Cardiac muscle cell (in vitro differentiated cells and primary cell): Measurements from ENCODE around the gene TMEM43. TPM values are rescaled to one million over a fixed set of nuclear protein-coding genes. Genes with fewer than 3 reads are reported as not detected.

Source experiments
- DNase-seq, 2 donors: peaks; one replicate each; pipeline versions ENCODE4 v3.0.0 to v3.0.0-alpha.2; 2010 to 2017; ENCODE audit warnings: low read depth in 1 of 2, low spot score in 1 of 2
- H3K27ac ChIP-seq: fragments of 200-600 bp; sonication (generic); 2 replicates; pipeline ENCODE4 v1.5.1; 2016
- H3K27me3 ChIP-seq: fragments of 200-600 bp; sonication (generic); 2 replicates; pipeline ENCODE4 v1.6.0; 2016; ENCODE audit warnings: control low read depth
- H3K36me3 ChIP-seq: fragments of 200-600 bp; sonication (generic); 2 replicates; pipeline ENCODE4 v1.5.1; 2016; ENCODE audit warnings: control low read depth
- H3K4me1 ChIP-seq: fragments of 200-600 bp; sonication (generic); 2 replicates; pipeline ENCODE4 v1.8.1; 2017; ENCODE audit warnings: low read depth, mild to moderate bottlenecking, mixed run types
- H3K4me3 ChIP-seq: fragments of 200-600 bp; sonication (generic); 2 replicates; pipeline ENCODE4 v1.5.1; 2016; ENCODE audit warnings: mild to moderate bottlenecking
- H3K9me3 ChIP-seq: fragments of 200-600 bp; sonication (generic); 2 replicates; pipeline ENCODE4 v1.5.1; 2017; ENCODE audit warnings: low read depth, mild to moderate bottlenecking, control low read depth
- CTCF ChIP-seq: IDR thresholded peaks from 2 replicates; pipeline ENCODE4 v1.5.1; 2012; ENCODE audit warnings: low read depth, mild to moderate bottlenecking, low read length
- polyA plus RNA-seq: library from polyadenylated mRNA; unstranded; fragments of >200 nt; fragmentation: Nextera tagmentation; extraction: Ambion mirVana; gene quantifications from 2 replicates; pipeline ENCODE4 v1.2.1, GENCODE V29; 2016
- total RNA-seq: library from RNA; depleted of rRNA; stranded (reverse); fragments of >200 nt; gene quantifications from 2 replicates; pipeline ENCODE4 v1.2.3, GENCODE V29; 2016

Gene TMEM43
- total and polyA plus RNA-seq, 2 experiments from 2014 or later: 21.5 to 27.4 TPM

- TF ChIP-seq CTCF: no peak
- H3K27me3 ChIP-seq: no peaks in the 10 kb centered on the region
- no peaks in the 10 kb centered on the region for H3K4me1 ChIP-seq
- H3K4me3 ChIP-seq: no peak overlapping the region
- peaks cover 22% of the 10 kb centered on the region for H3K36me3 ChIP-seq
- no peak for DNase-seq
- H3K27ac ChIP-seq: no peak overlapping the region
- no peaks in the 10 kb centered on the region for H3K9me3 ChIP-seq
These were observed 63.3 kb downstream of the TMEM43 start for GRCh38 chr3:14188041-14188754.

Other genes starting within 250 kb of the TMEM43 start
- not detected in 2 replicates for gene WNT7A, start 245.0 kb upstream of the TMEM43 start, total RNA-seq
- gene WNT7A, start 245.0 kb upstream of the TMEM43 start, polyA plus RNA-seq: not detected in 2 replicates
- 16.0 and 21.6 TPM in 2 replicates for gene CHCHD4, start 182 bp upstream of the TMEM43 start, total RNA-seq
- gene CHCHD4, start 182 bp upstream of the TMEM43 start, polyA plus RNA-seq: 27.8 and 31.0 TPM in 2 replicates
- 29.0 and 37.7 TPM in 2 replicates for gene XPC, start 53.5 kb downstream of the TMEM43 start, total RNA-seq
- 26.6 and 38.8 TPM in 2 replicates for gene XPC, start 53.5 kb downstream of the TMEM43 start, polyA plus RNA-seq
- gene LSM3, start 53.8 kb downstream of the TMEM43 start, total RNA-seq: 5.9 and 11.2 TPM in 2 replicates
- 27.2 and 32.2 TPM in 2 replicates for gene LSM3, start 53.8 kb downstream of the TMEM43 start, polyA plus RNA-seq